Measurements from ENCODE around the gene SYNE1. TPM values are rescaled to one million over a fixed set of nuclear protein-coding genes. Genes with fewer than 3 reads are reported as not detected.

Gene SYNE1
- total and polyA plus RNA-seq, 2 of the 8 experiments (the other 6 are each of a cell fraction or from before 2014, with no cell fraction given): 2.8 to 5.5 TPM

- H3K23ac ChIP-seq (ENCODE audit: insufficient read length): no peak overlapping the region
- H3K18ac ChIP-seq (ENCODE audit: extremely low read depth, low read length): no peak overlapping the region
- H3K79me2 ChIP-seq (ENCODE audit: control insufficient read depth in 1 of 2, insufficient read depth in 2 of 2, low read length in 2 of 2): no peaks in the 10 kb centered on the region
- H4K8ac ChIP-seq (ENCODE audit: extremely low read depth, insufficient read depth, low read length): no peak overlapping the region; the same call in 1 of the 2 replicates
- no peak overlapping the region for H2BK15ac ChIP-seq (ENCODE audit: low read length)
- no peak overlapping the region for H3K4ac ChIP-seq (replicated peaks; ENCODE audit: insufficient read length, low read depth, low read length)
- no peak overlapping the region for H2BK20ac ChIP-seq (ENCODE audit: low read length)
- ChIA-PET CTCF (ENCODE audit: partially characterized antibody) (no interaction called here), POLR2A (ENCODE audit: partially characterized antibody) (no interaction called here)
- no peak overlapping the region for H3K27ac ChIP-seq (ENCODE audit: low read depth, low read length)
- H2BK12ac ChIP-seq (ENCODE audit: low read depth, low read length): no peak overlapping the region
- H3K9me3 ChIP-seq (ENCODE audit: insufficient read depth in 2 of 2, low read depth in 1 of 2, low read length in 1 of 2): no peaks in the 10 kb centered on the region
- peak overlapping the region; percentile 99 for H3K4me2 ChIP-seq (ENCODE audit: insufficient read depth in 1 of 2, low read depth in 2 of 2, low read length in 2 of 2)
- H3K14ac ChIP-seq (ENCODE audit: insufficient read length): no peak overlapping the region
- H4K5ac ChIP-seq (ENCODE audit: insufficient read length, low read depth, low read length): no peak overlapping the region
- no peak overlapping the region; the same call in 1 of the 2 replicates for H2AK5ac ChIP-seq (ENCODE audit: low read depth, low read length)
- no peaks in the 10 kb centered on the region for H3K36me3 ChIP-seq (ENCODE audit: control insufficient read depth in 2 of 4, insufficient read depth in 4 of 4, low read length in 3 of 4)
- H3K23me2 ChIP-seq (ENCODE audit: low read depth, low read length): peaks cover 14% of the 10 kb centered on the region
- H4K20me1 ChIP-seq (replicated peaks in 1 of 2; ENCODE audit: control insufficient read depth in 1 of 2, insufficient read depth in 2 of 2, low read length in 2 of 2): peaks cover 0 to 3% of the 10 kb centered on the region in 2 experiments
- H2BK5ac ChIP-seq (ENCODE audit: low read depth, low read length): no peak overlapping the region
- H3K56ac ChIP-seq (replicated peaks; ENCODE audit: insufficient read length, low read depth, low read length): no peak overlapping the region
- DNase-seq (ENCODE audit: low read depth in 1 of 2, low spot score in 2 of 2): peak in 1 of 2 experiments; percentile 72
- H4K91ac ChIP-seq (replicated peaks; ENCODE audit: insufficient read length, low read length): no peak overlapping the region
- peak overlapping the region; percentile 97 for H2AFZ ChIP-seq (ENCODE audit: low read length)
- peaks cover 0 to 2% (median 0%) of the 10 kb centered on the region in 4 experiments; a peak in 2 of 7 replicates for H3K4me1 ChIP-seq (replicated peaks in 1 of 4; ENCODE audit: control insufficient read depth in 3 of 4, insufficient read depth in 4 of 4, low read length in 3 of 4)
- peak overlapping the region in 3 of 4 experiments; percentile 14 to 67 (median 39); a peak in 3 of 7 replicates for H3K9ac ChIP-seq (replicated peaks in 1 of 4; ENCODE audit: extremely low read depth in 1 of 4, low read depth in 3 of 4, low read length in 3 of 4)
- peaks cover 5 to 38% (median 32%) of the 10 kb centered on the region in 4 experiments for H3K27me3 ChIP-seq (replicated peaks in 1 of 4; ENCODE audit: control insufficient read depth in 3 of 4, extremely low read depth in 1 of 4, insufficient read depth in 3 of 4, low read length in 3 of 4)
- H3K4me3 ChIP-seq (ENCODE audit: extremely low read depth in 1 of 4, insufficient read depth in 2 of 4, low read depth in 3 of 4, low read length in 4 of 4): peak overlapping the region; percentile 59 to 81 (median 72)
- H2BK120ac ChIP-seq (replicated peaks; ENCODE audit: low read depth, low read length): no peak overlapping the region
- FAIRE-seq: no peak
- H3K79me1 ChIP-seq (ENCODE audit: low read depth, low read length): no peaks in the 10 kb centered on the region
- WGBS, 2 experiments (ENCODE audit: extremely low coverage in 1 of 2, insufficient coverage in 1 of 2, insufficient read length in 1 of 2, insufficient replicate concordance in 2 of 2, low coverage in 1 of 2, low lambda C conversion rate in 2 of 2, missing lambda C conversion rate in 1 of 2): 4% methylated on average over 21 of the region's 72 CpGs; no CpG with 5 or more reads in 1 of the 2 experiments
Measured at GRCh38 chr6:152636609-152637295, 410 bp downstream of the SYNE1 start.

Data from H1 (cell line).